Hematopoietic multipotent progenitor cell treated with erythropoietin and hydrocortisone succinate and interleukin-3 and kit ligand, for 4 days (in vitro differentiated cells): ENCODE measurements around the gene KCNQ1.

Experiments used
- DNase-seq: peaks from one replicate; pipeline ENCODE4 v3.0.0-alpha.2; 2015

The KCNQ1 gene

DNA sequence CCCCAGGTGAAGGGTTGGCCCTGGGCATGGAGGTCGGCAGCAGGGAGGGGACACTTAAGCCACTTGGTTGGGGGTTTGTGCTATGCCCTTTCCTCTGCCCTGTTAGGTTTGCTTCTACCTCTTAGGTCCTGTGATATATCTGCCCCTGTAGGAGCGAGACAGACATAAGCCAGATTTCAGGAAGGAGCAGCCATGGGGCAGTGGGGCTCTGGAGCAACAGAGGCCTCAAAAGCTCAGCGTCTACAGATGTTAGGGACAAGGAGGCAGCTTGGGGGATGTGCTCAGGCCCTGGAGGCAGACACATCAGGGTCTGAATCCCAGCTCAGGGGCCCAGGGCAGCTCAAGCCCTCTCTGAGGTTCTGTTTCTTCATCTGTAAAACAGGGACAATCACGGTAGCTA lies 282.2 kb downstream of the KCNQ1 start:
- DNase-seq = no peak

DNA sequence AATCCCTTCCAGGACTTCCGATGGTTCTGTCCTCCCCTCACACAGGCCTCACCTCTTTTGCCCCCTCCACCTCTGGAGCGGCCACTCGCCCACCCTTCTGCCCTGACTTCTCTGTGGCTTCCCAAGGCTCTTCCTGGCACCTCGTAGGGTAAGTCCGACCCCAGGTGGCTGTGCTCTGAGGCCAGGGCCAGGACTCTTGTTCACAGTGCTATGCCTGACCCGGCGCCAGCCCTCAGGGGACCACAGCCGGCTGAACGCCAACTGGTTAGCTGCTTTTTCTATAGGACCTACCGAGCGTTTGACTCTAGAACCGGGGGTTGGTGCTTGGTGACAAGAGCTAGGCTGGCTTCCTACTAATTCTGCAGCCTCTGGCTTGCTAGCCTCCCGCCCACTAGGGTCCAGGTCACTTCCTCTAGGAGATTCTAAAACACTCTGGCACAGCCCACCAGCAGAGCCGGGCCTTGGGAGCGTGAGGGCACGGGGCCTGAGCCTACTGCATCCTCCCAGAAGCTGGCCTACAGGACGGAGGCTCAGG lies 283.4 kb downstream of the KCNQ1 start:
- no peak for DNase-seq

DNA sequence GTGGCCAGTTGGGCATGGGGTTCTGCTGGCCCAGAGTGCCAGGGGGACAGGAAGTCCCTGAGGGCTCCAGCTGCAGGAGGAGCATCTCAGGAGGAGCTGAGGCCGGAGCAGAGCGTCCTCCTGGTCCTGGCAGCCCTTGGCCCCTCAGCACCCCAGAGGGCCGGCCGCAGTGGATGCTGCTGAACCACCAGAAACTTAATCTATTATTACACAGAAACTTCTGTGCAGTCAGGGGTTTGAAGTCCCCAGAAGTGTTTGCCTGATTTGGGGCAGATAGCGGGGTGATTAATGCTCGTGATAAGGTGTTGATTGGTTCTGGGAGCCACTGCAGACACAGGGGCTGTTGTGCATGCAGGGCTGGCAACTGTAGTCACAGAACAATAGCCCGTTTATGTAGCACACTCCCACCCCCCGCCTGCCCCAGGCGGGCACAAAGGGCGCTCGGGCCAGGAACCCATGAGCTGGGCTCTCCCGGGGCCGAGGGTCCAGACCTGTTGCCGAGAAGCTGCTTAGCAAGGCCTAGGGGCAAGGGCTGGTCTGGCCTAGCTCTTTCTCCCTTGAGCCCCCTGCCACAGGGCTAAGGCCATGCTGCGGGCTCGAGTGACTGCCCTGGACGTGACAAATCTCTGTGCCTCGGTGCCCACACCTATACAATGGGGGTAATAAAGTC lies 284.0 kb downstream of the KCNQ1 start:
- no peak for DNase-seq

DNA sequence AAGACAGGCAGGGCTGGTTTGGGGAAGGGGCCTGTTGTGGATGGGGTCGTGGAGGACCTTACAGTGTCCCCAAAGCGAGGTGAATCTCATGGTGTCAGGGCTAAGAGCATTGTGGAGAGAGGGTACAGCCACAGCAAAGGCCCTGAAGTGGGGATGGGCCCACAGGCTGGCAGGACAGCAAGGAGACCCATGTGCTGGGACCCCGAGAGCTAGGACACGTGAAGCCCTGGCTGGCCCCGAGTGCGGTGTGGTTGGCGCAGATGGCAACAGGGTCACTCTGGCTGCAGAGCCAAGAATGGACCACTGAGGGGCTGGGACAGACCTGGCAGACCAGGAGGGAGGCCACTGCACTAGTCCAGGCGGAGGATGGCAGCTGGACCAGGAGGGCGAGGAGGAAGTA lies 285.0 kb downstream of the KCNQ1 start:
- no peak for DNase-seq

DNA sequence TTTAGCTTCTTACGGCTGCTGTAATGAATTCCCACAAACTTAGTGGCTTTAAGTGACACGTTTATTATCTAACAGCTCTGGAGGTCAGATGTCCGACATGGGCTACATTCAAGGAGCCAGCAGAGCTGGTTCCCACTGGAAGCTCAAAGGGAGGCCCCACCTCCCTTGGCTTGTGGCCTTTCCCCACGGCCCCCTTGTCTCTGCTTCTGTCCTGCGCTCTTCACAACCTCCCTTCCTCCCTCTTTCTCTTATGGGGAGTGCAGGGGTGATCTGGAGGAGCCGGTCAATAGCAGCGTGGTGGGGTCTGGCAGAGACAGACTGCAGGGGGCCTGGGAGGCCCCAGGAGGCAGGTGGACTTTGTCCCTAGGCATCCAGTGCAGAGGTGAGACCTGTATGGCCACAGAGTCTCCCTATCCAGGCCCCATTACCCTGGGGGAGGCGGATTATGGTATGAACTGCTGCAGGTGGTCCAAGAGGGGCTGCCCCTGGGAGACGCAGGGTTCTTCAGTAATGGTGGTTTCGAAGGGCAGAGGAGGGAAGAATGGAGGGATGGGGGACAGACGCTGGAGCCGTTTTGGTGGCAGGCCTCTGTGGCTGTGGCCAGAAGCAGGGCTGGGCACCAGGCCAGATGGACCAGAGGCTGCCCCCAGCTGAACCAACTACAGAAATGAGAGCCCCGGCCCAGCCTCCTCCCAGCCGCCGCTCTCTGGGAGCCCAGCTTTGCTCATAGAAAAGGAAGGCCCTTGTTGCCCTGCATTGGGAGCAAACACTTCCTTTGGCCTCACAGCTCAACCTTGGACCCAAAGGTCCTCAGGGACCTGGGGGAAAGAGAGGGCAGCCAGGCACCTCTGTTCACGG lies 285.7 kb downstream of the KCNQ1 start:
- no peak for DNase-seq

DNA sequence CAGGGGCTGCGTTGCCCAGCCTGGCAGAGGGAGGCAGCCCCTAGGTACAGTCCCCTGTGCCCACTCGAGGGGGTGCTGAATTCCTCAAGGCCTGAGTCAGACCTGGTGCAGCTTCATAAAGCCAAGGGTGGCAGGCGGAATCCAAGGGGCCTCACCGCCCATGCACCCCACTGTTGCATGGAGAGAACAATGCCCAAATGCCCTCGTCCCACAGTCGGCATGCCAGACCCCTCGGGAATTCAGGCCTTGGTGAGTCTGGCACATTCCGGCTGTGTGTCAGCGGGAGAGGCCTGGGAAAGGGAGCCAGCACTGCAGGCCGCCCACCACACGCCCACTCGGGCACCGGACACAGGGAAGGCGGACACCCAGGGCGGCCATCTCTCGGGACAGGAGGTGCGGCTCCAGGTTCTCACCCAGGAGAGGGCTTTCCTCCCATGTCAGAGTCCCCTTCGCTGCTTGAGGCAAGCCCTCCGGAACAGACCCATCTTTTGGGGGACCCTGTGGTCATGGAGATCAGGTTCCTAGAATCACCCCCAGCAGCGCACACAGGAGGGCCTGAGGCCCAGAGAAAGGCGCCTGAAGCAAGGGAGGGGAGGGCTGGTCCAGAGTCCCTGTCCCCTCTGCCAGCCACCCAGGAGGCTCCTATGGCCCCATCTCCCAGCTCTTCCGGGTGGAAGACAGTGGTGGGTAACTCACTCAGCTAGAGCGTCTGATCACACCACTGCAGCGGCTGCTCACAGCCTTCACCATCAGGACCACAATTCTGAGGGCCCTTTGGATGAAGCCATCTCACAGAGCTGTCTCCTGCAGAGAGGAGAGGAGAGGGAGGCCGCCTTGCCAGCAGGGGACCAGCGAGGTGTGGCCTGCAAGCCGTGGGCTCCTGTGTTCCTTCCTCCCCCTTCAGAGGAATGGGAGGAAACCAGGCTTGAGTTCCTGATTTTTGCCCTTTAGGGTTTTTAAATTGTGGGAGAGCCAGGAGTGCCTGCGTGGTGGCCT lies 286.6 kb downstream of the KCNQ1 start:
- no peak for DNase-seq

DNA sequence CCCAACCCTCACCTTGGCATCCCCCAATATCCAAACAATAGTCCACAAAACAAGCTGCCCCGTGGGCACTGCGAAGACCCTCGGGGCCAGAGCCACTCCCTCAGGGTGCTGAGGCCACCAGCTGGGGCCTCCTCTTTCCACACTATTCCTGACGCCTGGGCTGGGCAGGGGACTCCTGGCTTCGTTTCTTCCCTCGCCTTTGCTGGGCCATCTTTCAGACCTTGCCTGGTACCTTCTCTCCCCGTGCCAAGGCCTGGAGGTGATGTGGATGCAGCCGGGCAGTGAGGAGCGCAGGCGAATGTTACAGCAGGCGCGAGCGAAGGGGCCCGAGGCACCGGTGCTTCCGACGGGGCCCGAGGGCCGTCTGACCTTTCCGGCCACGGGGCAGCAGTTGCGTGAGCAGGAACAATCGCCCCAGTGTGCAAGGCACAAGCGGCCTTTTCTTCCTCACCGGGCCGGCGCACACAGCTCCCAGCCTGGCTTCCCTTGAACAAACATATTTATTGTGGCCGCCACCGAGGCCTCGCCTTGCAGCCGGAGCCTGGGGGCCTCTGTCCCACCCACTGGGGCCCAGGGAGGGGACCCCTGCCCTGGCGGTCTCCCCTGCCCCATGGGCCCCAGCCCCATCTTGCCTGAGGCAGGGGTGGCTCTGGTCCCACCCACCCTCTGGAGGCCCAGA lies 287.6 kb downstream of the KCNQ1 start:
- no peak for DNase-seq

DNA sequence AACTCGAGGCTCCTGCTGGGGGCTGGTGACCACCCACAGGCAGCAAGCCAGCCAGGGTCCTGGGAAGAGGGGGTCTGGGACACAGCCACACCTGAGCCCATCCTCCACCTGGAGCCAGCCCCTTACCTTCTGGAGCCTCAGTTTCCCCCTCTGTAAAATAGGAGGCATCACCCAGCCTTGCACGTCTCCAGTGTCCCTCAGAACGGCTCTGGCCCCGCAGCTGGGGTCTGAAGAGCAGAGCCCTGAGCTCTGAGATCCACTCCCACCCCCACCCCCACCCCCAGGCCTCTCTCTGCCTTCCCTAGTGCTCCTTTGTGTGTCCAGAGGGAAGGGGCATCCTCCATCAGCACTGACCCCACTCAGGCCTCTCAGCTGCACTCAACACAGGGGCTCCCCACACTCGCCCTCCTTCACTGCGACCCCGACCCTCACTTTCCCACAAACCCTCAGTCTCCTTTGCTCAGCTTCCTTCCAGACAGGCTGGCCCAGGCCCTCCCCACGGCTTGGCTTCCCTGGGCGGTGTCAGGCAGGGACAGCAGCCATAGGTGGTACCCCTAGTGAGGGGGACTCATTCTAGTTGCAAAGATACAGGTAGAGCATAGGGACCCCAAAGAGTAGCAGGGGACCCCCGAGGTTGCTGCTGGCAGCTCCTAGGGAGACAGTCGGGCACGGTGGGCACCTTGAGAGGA lies 288.3 kb downstream of the KCNQ1 start:
- DNase-seq = no peak

DNA sequence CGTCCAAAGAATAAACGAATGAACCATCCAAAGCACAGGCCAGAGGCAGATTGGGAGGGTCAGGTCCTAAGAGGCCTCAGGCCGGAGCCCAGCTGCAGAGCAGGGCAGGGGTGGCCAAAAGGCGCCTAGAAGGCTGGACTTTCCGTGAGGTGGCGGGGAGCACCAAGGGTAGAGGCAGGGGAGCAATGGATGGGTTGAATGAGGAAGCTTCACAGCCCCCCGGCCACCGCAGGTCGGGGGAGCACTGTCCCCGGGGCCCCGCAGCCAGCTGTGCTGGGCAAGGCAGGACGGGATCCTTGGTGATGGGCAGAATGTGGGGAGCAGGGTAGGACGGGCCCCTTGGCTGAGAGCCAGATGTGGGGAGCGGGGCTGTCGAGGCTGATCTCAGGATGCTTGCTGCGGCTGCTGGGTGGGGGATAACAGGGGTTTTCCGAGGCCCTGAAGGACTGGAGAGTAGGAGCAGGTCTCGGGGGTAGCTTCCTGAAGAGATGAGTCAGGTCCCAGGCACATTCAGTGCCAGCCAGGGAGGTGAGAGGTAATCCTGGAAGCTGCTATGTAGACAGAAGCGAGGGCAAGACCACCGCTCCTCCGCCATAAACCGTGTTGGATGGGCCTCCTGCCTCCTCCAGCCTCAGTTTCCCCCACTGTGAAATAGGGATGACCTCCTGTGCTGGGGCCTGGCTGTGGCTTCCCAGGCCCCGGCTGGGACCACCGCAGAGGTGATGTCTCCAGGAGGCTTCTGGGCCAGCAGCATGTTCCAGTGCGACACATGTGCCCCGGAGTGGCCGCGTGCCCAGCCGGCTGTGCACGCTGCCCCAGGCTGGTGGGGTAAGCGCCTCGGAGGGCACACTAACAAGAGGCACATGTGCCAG lies 289.6 kb downstream of the KCNQ1 start:
- no peak for DNase-seq

DNA sequence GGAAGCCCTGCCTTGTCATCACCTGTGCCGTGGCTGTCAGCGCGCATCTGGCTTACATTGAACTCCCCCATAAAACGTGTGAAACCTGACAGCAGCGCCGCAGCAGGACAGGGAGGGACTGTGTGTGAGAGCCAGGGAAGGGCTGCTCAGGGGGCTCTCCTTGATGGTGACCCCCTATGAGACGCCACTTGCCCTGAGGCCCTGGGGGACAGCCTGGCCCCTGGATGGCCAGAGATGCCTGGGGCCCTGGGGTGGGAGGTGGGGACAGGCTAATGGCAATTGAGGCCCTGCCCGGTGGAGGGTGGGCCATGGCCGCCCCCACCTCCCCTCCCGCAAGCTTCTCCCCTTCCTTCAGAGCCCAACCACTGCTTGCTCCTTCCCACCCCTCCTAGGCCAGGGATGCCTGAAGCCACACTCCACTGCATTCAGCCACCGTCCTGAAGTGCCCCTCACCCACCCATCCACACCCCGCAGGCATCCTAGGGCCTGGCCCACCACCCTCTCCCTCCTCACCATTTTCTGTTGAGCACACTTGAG lies 290.3 kb downstream of the KCNQ1 start:
- DNase-seq = no peak

DNA sequence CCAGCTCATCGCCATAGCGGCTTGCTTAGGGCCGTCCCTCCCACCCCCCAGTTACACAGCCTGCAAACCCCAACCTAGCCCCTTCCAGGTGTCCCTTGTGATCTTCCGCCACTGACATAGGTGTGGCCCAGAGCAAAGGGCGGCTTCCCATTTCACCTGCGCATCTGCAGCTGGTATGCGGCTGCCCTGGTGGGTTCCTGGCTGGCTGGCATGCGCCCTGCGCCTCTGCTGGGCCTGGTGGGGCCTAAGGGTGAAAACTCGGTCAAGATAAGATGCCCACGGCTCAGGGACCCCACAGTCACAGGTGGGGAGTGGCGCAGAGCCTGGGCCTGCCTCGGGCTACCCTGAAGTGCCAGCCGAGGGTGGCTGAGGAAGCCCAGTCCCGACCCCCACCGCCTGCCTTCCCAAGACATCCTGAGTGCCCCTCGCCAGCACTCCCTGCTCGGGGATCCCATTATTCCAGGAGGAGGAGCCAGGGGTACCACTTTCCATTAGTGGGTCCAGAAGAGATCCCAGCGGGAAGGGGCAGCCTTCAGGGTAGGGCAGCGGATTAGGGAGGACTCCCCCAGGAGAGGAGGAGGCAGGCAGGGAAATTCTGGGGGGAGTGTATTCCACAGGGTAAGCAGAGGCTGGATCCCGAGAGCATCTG lies 291.9 kb downstream of the KCNQ1 start:
- DNase-seq = no peak

DNA sequence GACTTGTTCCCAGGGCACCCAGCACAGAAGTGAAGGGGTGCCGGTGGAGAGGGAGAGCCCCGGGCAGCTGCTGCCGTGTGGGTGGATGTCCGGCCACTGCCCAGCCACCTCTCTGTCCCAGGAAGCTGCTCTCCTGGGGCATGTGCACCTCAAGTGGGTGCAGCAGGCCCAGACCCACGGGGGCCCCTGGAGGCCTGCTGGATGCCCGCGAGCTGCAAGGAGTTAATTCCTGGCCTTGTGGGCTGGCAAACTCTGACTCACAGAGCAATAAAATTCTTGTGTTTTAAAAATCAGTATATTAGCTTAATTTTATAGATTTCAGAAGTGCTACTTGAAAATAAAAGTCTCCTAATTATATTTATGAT lies 292.4 kb downstream of the KCNQ1 start:
- DNase-seq = no peak

DNA sequence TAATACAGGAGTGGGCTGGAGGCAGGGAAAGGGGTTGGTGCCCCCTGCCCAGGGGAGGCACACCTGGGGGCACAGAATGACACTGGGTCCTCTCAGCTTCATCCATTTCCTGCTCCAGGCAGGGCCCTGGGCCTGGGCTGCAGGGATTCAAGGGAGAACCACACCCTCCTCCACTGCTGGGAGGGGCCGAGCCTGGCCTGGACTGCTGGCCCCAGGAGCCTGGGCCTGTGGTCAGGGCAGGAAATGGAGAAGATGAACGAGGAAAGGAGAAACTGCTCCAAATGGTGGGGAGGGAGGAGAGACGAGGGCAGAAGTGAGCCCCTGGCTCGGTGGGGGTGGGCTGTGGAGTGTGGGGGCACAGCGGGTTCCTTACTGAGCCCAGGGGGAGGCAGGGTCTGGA lies 293.1 kb downstream of the KCNQ1 start:
- peak; percentile 24 for DNase-seq

DNA sequence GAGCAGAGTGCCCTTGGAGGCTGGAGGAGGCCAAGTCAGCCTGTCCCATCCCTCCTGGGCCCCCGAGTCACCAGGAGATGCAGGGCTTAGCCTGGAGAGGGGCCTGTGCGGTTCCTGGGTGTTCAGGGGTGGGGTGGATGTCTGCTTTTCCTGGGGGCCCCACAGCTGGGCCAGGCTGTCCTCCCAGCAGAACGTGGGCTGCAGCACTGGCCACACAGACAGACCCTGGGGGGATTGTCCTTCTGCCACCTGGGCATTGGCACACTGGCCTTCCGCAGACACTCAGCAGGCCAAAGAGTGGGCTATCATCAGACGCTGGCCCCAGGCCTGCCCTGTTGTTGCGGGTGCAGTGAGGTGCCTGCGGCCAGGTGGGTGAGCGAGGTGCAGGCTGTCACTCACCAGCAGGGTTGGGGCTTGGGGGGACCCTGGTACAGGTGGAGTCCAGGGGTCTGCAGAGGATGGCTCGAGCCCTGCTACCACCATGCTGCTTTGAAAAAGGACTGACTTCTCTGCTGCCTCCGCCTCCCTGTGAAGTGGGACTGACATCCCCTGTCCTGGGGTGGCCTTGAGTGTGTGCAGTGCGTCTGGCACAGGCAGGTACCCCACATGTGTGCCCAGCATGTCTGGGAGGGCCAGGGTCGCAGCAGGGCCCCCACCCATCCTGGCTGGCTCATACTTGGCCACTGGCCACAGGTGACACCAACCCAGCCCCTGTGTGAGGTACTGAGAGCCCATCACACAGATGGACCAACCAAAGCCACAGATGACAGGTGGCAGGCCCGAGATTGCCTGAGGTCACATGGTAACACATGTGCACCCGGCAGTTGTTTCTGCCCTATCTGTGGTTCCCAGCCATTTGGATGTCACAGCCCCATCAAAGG lies 294.0 kb downstream of the KCNQ1 start:
- peak; percentile 66 for DNase-seq

DNA sequence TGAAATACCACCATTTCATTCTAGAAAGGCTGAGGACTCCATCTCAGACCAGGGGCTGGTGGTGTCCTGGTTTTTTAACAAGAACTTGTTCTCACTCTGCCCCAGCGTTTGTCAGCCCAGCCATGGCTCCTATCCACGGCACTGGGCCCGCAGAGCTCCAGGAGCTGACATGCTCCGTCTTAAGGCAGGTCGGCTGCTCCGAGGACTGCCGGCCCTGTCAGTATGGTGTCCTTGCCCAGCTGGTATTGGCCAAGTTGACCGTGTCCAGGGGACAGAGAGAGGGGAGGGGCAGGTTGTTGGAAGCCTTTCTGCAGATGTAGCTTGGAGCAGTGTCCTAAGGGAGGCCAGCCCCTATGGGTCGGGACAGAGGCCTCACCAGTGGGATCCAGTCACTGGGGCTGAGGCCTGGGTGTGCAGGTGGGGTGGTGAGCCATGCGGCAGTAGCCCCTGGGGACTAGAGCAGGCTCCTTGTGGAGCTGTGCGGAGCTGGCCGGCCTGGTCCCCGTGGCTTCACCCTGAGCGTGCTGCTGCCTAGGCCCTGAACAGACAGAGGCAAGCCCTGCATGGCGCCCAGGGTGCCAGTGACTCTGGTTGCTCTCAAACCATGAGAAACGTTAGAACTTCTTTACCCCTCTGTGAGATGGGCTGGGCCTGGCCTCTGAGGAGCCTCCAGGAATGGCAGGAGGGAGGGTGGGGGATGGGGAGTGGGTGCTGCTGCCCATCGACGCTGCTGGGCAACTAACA lies 294.9 kb downstream of the KCNQ1 start:
- no peak for DNase-seq

DNA sequence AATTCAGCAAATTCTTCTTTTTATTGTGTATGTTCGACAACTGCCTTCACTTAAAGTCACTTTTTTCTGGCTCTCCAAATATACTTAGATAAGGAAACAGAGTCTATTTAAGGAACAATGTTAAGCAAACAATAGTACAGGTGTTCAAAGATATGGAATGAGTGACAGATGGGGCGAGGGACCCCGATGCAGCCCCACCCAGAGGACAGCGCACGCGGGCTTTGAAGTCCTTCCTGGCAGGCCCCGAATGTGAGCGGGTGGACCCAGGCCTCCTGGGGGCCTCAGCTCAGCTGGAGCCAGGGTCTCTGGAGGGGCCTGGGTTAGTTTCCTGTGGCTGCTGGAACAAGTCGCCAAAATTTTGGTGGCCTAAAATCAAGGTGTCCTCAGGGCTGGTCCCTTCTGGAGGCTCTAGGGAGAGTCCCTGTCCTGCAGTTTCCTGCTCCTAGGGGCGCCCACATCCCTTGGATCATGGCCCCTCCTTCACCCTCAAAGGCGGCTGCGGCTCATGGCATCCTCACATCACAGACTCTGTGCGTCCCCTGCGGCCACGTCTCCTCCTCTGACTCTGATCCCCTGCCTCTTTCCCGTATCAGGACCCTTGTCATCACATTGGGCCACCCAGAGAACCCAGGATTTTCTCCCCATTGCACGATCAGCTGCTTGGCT lies 295.6 kb downstream of the KCNQ1 start:
- peak; percentile 29 for DNase-seq

DNA sequence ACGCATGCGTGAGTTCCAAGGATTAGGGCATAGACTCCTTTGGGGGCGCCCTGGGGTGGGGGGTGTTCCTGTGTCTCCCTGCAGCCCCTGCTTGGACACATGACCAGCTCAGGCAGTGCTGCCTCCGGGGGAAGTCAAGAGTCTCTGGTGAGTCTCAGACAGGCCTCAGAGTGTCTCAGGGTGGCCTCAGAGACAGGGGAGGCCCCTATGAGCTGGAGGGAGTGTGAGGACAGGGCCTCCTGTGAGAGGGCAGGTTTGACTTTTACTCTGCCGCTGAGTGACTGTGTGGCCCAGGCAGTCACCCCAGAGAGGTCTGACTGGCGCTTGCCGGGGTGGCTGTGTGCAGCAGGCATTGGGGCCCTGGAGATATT lies 296.2 kb downstream of the KCNQ1 start:
- peak; percentile 28 for DNase-seq
